Neural crest cell (in vitro differentiated cells): ENCODE measurements around the gene GNAL. TPM values are rescaled to one million over a fixed set of nuclear protein-coding genes. Genes with fewer than 3 reads are reported as not detected.

Source experiments
- DNase-seq: peaks from one replicate; pipeline ENCODE4 v3.0.0; 2021; ENCODE audit warnings: low read depth, mixed read lengths, low spot score
- H3K27ac Mint-ChIP-seq: one replicate; pipeline ENCODE4 v1.8.0; 2021; ENCODE audit warnings: mild to moderate bottlenecking, mixed read lengths; ENCODE audit not compliant: unreplicated experiment
- H3K27me3 Mint-ChIP-seq: 2 replicates; pipeline ENCODE4 v1.8.0; 2021; ENCODE audit warnings: low read depth, mild to moderate bottlenecking, mixed read lengths
- H3K36me3 Mint-ChIP-seq: 2 replicates; pipeline ENCODE4 v1.8.0; 2021; ENCODE audit warnings: low read depth, mild to moderate bottlenecking, mixed read lengths
- H3K4me1 Mint-ChIP-seq: 2 replicates; pipeline ENCODE4 v1.8.0; 2021; ENCODE audit warnings: mixed read lengths
- H3K4me3 Mint-ChIP-seq: one replicate; pipeline ENCODE4 v1.8.0; 2021; ENCODE audit warnings: mild to moderate bottlenecking, mixed read lengths
- H3K9me3 Mint-ChIP-seq: 2 replicates; pipeline ENCODE4 v1.8.0; 2021; ENCODE audit warnings: mixed read lengths
- total RNA-seq: library from RNA; stranded (reverse); gene quantifications from 2 replicates; pipeline ENCODE4 v1.2.1, GENCODE V29; 2021
- TF ChIP-seq, protein P1 (sequence below): fragments of 200-600 bp; sonication (generic); conservative IDR thresholded peaks from 2 replicates; pipeline ENCODE4 v1.5.0; 2021; ENCODE audit warnings: antibody characterized with exemption, mild to moderate bottlenecking

The GNAL gene
- total RNA-seq, 1 donor from 2014 or later, result 20.4 TPM

DNA sequence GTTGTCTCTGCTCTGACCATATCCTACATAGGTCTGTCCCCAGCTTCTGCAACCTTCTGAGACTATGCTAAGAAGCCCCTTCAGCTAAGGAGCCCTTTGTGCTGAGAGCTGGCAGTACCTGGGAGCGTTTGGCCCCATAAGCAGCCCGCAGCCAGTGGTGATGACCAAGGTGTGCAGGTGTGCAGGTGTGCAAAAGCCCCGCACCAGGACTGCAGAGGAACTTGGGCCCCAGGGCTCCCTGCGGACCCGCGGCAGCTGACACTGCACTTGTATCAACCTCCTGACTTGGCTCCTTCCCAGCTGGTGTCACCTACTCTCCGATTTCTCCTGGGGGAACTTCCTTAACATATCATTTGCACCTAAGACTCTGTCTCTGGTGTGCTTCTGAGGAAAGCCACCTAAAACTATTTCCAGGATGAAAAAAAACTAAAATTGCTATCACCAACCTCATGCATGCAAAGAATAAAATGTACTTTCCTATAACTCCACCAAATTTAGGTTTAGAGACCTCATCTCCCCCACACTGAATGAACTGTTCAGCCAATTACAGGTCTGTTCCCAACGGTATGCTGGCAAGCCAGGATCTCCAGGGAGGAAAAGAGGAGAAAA lies 16.1 kb upstream of the GNAL start:
- no peaks in the 10 kb centered on the region for H3K9me3 Mint-ChIP-seq
- DNase-seq, result no peak
- TF ChIP-seq, protein P1, sequence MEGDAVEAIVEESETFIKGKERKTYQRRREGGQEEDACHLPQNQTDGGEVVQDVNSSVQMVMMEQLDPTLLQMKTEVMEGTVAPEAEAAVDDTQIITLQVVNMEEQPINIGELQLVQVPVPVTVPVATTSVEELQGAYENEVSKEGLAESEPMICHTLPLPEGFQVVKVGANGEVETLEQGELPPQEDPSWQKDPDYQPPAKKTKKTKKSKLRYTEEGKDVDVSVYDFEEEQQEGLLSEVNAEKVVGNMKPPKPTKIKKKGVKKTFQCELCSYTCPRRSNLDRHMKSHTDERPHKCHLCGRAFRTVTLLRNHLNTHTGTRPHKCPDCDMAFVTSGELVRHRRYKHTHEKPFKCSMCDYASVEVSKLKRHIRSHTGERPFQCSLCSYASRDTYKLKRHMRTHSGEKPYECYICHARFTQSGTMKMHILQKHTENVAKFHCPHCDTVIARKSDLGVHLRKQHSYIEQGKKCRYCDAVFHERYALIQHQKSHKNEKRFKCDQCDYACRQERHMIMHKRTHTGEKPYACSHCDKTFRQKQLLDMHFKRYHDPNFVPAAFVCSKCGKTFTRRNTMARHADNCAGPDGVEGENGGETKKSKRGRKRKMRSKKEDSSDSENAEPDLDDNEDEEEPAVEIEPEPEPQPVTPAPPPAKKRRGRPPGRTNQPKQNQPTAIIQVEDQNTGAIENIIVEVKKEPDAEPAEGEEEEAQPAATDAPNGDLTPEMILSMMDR, result no peak
- H3K27ac Mint-ChIP-seq, result no peak overlapping the region
- H3K4me1 Mint-ChIP-seq, result peaks cover 18% of the 10 kb centered on the region
- no peak overlapping the region for H3K4me3 Mint-ChIP-seq
- H3K36me3 Mint-ChIP-seq, result no peaks in the 10 kb centered on the region
- H3K27me3 Mint-ChIP-seq, result peaks cover 5% of the 10 kb centered on the region

DNA sequence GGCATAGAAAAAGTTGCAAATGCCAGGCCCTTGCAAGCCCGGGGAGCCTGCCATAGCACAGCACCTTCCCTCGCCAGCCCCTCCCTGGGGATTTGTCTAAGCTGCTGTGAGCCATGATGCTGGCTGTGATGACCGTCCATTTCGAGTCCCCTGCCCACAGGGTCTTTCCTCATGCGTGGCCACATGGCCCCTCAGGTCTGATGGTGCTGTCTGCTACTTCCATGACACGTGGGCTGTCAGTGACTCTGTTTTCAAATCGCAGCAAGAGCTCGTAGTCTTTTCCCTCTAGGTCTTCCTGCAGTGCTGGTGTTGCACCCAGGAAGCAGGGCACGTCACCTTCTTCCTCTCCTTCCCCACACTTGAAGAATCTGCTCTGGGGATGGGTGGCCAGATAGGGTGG lies 15.5 kb upstream of the GNAL start:
- peaks cover 6% of the 10 kb centered on the region for H3K27me3 Mint-ChIP-seq
- H3K36me3 Mint-ChIP-seq, result no peaks in the 10 kb centered on the region
- H3K27ac Mint-ChIP-seq, result no peak overlapping the region
- H3K9me3 Mint-ChIP-seq, result no peaks in the 10 kb centered on the region
- TF ChIP-seq, protein P1, result no peak
- no peak for DNase-seq
- peaks cover 14% of the 10 kb centered on the region for H3K4me1 Mint-ChIP-seq
- no peak overlapping the region for H3K4me3 Mint-ChIP-seq

DNA sequence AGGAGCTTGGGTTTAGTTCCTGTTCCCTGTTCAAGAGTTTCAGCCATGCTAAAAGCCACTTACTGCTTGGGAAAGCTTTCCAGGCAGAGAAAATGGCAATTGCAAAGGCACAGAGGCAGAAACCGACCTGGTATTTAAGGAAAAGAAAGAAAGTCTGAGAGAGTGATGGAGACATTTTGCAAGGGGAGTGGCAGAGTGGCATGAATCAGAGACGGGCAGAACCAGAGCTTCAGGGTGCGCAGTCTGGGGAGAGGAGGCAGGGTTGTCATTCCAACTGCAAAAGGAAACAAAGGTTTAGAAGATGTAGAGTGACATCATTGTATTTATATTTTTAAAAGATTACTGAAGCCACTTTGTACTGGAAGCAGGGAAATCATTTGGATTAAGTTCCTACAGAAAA lies 14.9 kb upstream of the GNAL start:
- no peaks in the 10 kb centered on the region for H3K36me3 Mint-ChIP-seq
- H3K9me3 Mint-ChIP-seq, result no peaks in the 10 kb centered on the region
- H3K4me3 Mint-ChIP-seq, result no peak overlapping the region
- peaks cover 8% of the 10 kb centered on the region for H3K4me1 Mint-ChIP-seq
- H3K27me3 Mint-ChIP-seq, result peaks cover 8% of the 10 kb centered on the region
- TF ChIP-seq, protein P1, result no peak
- H3K27ac Mint-ChIP-seq, result no peak overlapping the region
- no peak for DNase-seq

DNA sequence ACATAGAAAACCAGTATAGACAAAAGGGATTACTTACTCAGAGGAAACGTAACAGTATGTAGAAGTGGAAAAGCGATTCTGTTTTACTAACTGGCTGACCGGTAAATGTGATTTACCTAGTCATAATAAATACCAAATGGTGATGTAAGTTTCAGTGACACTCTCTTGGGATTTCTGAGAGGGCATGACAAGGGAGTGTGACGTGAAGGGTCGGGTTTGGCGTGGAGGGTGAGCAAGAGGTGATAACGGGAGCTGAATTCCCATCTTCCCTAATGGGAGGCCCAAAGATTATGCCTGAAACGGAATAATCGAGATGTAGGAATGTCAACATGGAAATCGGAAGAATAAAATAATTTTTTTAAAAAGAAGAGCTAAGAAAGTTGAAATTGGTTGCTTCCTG lies 12.7 kb upstream of the GNAL start:
- TF ChIP-seq, protein P1, result no peak
- Mint-ChIP-seq H3K27ac (no peak overlapping the region), H3K36me3 (no peaks in the 10 kb centered on the region), H3K4me1 (no peaks in the 10 kb centered on the region), H3K9me3 (no peaks in the 10 kb centered on the region), H3K4me3 (no peak overlapping the region), H3K27me3 (peaks cover 12% of the 10 kb centered on the region)
- no peak for DNase-seq

DNA sequence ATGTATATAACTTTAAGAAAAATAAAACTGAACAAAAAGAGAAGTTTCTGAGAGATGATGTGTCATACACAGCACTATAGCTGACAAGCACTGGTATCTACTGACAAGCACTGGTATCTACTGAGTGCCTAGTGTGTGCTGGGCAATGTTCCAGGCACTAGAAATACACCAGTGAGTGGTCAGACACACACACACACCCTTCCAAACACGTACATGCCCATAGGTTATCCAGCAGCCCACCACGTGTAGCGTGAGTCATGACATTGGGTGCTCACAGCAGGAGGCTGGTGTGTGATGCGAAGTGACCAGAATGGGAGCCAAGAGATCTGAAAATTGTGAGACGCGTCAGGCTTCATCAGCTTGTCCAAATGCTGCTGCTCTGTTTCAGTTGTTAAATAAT lies 12.2 kb upstream of the GNAL start:
- no peaks in the 10 kb centered on the region for H3K36me3 Mint-ChIP-seq

More for the DNA sequence above, 12.2 kb upstream of the GNAL start:
- no peaks in the 10 kb centered on the region for H3K9me3 Mint-ChIP-seq
- DNase-seq, result no peak
- no peak overlapping the region for H3K4me3 Mint-ChIP-seq
- no peaks in the 10 kb centered on the region for H3K4me1 Mint-ChIP-seq
- TF ChIP-seq, protein P1, result no peak
- no peak overlapping the region for H3K27ac Mint-ChIP-seq
- peaks cover 12% of the 10 kb centered on the region for H3K27me3 Mint-ChIP-seq
